Epithelial cell of prostate (primary cell): Measurements from ENCODE around the gene TMEM132A.
"Not testable (repeated sequence)": the region's sequence is repeated elsewhere in the genome, so short reads cannot be mapped to it uniquely, and the experiment has no call there.

Experiments used
- DNase-seq: peaks from one replicate; pipeline ENCODE4 v3.0.0-alpha.2; 2011; ENCODE audit warnings: low read depth, low spot score
- H3K27ac ChIP-seq: fragments of 450-650 bp; 2 replicates; pipeline ENCODE4 v1.5.1; 2017; ENCODE audit warnings: mild to moderate bottlenecking

TMEM132A gene

DNA sequence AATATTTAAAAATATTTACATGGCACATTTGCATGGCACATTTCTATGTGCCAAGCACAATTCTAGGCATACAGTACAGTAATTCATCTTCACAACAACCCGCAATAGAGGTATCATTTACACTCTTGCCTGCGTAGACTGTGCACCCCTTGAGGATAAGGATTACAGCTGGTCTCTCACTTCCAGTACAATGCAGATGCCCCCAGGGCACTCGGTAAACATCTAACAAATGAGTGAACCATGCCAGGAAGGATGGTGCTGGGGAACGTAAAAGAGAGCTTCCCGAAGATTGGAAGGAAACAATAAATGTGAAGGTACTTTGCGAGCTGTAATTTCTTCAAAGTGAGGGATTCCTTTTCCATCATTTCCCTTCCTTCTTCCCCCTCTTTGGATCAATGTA, 19.2 kb upstream of the TMEM132A start:
- no peak for DNase-seq

DNA sequence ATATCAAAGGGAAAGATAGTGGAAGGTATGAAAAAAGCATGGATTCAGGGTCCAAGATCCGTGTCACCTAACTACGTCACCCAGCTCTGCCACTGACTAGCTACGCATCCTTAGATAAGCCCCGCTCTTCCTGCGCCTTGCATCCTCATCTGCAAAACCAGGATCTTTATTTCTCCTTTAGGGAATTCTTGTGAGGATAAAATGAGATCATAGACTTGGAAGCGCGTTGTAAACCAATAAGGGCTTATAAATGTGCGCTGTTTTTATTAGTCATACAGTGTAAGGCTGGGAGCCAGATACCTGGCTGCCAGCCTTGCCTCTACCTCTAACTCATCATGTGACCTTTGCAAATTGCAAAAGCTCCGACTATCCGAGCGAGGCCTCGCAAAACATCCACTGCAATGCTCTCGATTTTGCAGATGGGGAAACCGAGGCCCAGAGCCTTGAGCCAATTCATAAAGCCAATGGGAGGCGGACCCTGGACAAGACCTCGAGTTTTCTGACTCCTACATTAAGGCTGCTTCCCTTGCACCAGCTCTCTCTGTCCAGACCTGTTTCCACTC, 18.6 kb upstream of the TMEM132A start:
- no peak for DNase-seq
- H3K27ac ChIP-seq = peak overlapping the region; percentile 90

More for the DNA sequence above, 19.2 kb upstream of the TMEM132A start:
- peak overlapping the region; percentile 90 for H3K27ac ChIP-seq

DNA sequence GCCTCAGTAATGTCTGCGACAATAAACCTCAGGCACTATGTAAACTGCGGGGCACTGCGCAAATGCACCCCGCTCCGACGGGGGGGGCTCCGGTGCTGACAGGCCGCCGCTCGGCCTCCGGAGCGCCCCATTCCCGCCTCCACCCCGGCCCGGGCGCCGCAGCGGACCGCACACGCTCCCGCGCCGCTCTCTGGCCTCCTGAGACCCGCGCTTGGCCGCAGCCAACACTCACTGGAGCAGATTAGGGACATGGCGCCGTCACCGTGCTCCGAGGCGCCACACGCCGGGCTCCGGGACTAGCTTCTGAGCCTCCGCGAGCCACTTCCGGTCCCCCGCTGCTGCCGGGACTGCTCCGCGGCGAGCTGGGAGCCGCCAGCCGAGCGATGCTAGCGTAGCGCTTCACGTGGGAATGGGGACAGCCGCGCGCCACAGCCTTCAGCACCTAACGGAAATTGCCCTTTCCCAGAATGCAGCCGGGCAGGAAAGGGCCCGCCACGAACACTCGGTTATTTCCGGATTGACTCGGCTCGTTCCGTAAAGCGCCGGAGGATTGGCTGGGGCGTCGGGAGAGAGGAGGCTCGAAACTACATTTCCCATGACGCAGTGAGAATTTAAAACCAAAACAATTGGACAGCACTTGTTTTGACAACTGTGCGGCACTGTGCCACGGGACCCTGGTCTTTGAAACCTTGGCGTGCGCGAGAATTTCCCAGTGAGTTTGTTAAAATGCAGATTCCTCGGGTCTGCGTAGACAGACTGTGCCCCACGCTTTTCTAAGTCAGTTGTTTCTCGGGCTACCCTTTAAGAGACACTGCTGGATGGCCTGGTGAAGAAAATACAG, 17.9 kb upstream of the TMEM132A start, which contains the start of gene PRPF19:
PRPF19 (minus strand) TSS at position 454 of the 841 bp plus-strand sequence; CDS start at position 251, 203 bp downstream.
- H3K27ac ChIP-seq = peak within 1 kb of the TSS; percentile 90
- DNase-seq = peak; percentile 65

DNA sequence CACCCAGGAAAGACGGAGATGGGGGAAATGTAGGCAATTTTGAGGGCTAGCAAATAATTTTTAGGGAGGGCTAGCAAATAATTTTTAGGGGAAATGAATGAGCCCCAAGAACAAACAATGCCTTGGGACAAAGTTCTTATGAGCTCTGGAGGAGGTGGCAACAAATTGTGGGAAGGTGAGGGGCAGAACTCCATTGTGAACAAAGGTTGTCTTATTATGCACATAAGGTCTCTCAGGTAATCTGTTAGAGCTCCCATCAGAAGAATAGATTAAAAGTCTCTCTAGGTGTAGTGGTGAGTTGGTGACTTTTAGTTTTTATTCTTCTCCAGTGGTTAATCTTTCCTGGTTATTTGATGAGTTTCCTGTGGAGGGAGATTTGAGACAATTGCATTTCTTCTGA, 15.5 kb upstream of the TMEM132A start:
- no peak for DNase-seq
- no peak overlapping the region for H3K27ac ChIP-seq

DNA sequence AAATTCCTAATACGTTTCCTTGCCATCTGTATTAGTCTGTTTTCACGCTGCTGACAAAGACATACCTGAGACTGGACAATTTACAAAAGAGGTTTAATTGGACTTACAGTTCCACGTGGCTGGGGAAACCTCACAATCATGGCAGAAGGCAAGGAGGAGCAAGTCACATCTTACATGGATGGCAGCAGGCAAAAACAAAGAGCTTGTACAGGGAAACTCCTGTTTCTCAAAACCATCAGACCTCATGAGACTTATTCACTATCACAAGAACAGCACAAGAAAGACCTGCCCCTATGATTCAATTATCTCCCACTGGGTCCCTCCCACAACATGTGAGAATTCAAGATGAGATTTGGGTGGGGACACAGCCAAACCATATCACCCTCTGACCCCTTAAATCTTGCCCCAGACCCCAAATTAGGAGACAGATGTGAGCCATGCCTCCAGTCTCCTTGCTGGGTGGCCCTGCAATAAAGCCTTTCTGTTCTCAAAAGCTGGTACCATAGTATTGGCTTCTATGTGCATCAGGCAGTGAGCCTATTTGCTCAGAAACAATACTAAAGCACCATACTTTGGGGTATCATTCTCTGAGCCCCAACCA, 14.5 kb upstream of the TMEM132A start:
- H3K27ac ChIP-seq, DNase-seq: not testable (repeated sequence)

DNA sequence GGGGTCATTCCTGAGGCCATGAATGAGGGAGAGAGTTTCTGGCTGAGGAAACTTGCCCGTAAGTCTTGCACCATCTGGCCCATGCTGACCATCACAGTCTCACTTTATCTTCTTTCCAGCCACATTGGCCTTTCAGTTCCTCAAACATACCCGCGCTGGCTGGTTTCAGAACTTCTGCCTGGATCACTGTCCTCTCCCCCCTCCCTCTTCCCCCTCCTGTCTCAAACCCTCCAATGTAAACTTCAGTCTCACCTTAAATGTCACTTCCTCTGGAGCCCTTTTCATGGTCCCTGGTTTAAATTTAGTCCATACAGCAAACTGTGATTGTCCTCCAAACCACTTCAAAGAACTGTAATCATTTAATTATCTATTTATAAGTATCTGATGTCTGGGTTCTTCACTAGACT, 14.0 kb upstream of the TMEM132A start:
- no peak overlapping the region for H3K27ac ChIP-seq
- no peak for DNase-seq

DNA sequence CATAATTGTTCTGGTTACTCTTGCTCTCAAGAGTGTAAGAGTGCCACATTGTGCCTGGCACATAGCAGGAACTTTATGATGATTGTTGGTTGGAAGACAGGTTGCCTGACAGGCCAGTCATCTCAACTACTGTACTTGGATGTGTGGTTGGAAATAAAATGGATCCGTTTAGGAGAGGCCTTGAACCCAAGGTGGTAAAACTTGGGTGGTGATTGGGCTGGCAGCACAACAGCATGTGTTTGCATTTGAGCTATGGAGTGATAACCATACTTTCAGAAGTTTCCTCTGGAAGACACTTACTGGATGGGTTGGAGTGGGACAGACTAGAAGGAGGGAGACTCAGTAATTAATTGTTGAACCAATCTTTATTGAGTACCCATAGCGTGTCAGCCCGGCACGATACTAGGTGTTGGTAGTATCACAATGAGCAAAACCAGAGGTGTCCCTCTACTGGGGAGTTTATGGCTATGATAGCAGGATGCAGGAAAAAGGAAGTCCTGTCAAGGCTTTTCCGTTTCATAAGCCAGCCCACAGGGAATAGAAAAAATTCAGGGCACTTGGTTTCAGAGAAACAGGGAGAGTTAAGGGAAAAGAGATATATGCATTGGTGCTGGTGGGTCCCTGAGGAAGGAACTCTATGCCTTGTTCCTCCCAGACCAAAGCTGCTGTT, 13.4 kb upstream of the TMEM132A start:
- no peak for DNase-seq
- no peak overlapping the region for H3K27ac ChIP-seq

DNA sequence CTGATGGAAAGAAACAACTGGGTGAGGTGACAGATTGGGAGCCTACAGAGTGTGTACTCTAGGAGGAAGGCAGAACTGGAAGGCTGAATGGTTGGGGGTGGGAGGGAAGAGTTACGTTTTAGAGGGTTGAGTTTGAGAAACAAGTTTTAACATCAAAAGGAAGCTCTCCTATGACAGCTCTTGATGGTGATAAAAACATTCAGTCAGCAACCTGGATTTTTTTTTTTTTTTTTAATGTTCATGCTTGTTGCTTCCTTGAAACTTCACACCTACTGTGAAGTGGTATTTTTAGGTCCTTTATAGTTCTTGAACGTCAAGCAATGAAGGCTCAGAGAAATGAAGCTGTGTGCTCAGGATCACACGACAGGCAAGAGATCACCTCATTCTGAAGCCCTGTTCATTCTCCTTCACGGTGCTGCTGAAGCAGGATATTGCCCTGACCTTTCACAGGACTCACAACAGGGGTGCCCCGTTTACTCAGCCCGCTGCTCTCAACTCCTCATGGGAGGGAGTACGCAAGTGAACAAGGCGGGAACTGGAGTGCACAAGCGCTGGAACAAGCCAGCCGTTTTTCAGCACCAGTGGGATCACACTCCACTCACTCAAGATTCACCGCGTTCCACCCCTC, 11.9 kb upstream of the TMEM132A start:
- no peak overlapping the region for H3K27ac ChIP-seq

DNA sequence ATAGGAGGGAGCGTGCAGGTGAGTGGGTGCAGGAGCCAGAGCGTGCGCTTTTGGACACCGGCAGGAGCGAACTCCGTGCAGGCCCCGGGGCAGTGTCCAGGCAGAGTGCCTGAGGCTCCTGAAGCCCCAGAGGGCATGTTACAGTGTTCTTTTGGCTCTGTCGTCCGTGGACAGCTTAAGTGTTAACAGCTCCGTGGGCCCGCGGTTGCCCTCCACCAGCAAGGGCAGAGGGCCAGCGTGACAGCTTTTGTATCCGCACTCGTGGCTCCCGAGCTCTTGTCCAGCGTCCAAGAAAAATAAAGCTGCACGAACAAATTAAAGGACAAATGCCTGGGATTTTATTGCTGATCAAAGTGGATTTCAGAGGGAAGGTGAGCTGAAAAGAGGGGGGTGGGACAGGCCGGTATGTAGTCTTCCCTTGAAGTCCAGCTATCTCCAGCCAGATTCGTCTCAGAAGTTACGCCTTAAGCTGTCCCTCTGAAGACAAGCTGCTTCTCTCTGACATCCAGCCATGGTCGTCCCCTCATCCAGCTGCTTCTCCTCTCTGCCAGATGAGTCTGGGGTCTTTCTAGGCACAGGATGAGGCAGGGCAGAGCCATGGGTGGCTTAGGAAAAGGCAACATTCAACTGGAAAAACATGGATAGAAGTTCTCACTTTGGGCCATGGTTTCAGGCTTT, 11.3 kb upstream of the TMEM132A start:
- no peak for DNase-seq
- no peak overlapping the region for H3K27ac ChIP-seq

More for the DNA sequence above, 11.9 kb upstream of the TMEM132A start:
- DNase-seq = no peak

DNA sequence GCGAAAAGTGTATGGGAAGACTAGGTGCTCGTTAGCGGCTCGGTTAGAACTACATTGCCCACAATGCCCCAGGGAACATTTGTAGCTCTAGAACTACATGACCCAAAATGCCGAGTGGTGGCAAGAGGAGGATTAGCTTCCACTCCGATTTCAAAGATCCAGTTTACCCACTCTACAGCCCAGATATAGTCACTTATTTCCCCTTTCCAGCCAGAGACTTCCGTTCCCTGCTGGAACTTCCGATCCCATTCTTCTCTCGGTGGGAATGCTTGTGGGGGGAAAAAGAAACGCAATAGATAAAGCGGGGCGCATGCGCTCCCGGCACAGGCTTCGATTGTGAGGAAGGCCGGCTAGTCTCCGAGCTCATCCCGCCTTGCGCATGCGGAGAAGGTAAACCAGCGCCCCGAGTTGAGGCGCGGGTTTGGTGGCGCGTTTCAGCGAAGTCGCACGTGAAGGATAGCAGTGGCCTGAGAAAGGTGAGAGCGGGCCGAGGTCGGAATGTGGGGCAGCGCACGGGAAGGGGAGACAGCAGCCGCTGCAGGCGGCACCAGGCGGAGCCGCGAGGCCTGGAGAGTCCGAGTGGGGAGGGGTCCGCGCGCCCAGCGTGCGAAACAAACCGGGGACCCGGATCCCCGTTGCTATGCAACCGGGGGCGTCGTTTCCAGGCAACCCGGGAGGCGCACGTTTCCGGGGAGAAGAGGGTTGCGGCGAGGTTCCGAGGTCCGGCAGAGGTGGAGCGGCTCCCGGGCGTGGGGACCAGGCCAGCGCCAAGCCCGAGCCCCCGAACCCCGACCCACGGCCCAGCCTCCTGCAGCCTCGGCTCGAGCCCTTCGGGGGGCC, 10.2 kb upstream of the TMEM132A start, which contains the start of gene TMEM109:
TMEM109 (plus strand) TSS at position 366 of the 840 bp plus-strand sequence. CDS start 5,536 bp downstream, outside the sequence.
- peak within 1 kb of the TSS; percentile 81 for H3K27ac ChIP-seq
- no peak for DNase-seq

DNA sequence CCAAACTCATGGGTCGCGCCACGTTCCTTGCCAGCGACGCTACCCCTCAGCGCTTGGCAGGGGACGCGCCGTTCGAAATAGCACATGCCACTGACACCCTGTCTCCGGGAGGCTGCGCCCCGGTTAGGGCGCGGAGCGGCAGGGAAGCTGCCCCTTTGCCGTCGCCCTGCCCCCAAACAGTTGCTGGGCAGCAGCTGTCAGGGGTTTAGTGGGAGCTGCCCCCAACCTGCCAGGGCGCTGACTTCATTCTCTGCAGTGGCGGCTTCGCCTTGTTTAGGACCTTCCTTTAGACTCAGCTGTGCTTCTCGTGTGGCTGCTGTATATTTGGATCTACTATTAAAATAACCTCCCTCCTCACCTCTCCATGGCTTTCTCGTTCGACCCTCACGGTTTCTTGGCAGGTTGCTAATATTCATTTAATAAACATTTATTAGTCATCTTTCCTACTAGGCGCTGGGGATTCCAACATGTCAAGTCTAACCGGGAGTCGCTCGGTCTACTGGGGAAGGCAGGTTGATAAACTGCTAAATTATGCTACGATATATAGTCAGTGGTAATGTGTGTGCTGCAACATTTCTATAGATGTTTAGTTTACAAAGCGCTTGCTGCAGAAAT, 9.5 kb upstream of the TMEM132A start:
- DNase-seq = no peak
- peak overlapping the region; percentile 81 for H3K27ac ChIP-seq

DNA sequence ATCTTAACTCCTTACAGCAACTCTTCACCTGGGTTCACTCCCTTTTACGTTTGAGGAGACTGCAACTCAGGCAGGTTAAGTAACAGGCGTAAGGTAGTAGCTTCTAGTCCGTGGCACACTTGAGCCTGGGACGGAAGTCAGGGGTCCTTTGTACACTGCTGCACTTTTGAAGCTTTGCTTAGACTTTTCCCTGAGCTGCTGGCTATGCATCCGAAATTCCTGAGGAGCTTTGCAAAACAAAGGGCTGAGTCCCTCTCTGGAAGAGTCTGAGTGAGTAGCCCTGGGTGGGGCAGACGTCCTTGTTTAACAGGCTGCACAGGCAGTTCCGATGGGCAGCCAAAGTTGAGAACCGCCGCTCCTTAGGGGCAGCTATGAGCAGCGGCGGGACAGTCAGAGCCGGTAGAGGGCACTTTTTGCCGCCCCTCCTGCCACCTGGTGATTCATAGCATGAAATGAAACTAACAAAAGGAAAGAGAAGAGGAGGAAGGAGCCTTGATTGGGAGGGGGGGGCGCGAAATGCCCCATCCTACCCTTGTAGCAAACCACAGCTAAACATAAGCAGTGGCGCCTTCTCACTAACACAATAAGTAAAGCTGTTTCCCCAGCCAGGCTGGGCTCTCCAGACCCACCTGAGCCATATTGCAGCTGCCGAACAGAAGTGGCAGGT, 8.9 kb upstream of the TMEM132A start:
- H3K27ac ChIP-seq = peak overlapping the region; percentile 81

DNA sequence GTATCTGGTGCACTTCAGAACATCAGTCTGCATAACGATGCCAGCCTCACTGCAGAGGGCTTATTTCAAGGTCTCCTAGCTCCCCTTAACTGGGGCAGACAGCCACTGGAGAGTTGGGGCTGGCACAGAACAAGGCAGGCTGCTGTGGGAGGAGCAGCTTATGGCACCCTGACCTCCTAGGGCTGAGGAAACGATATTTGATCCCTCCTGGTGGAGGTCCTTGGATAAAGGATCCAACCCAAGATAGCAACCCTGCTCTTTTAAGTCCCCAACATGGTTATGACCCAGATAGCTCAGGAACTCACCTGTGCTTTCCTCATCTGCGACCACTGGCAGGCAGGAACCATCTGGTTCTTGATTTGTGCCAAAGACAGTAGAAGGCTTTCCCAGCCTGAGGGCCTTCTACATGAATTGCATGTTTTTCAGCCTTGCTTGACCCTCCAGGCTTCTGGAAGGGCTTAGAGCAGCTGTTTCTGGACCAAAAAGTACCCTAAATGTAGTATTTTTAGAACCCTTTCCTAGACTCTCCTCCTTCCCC, 7.5 kb upstream of the TMEM132A start:
- no peak for DNase-seq
- peak overlapping the region; percentile 81 for H3K27ac ChIP-seq

More for the DNA sequence above, 8.9 kb upstream of the TMEM132A start:
- DNase-seq = no peak

DNA sequence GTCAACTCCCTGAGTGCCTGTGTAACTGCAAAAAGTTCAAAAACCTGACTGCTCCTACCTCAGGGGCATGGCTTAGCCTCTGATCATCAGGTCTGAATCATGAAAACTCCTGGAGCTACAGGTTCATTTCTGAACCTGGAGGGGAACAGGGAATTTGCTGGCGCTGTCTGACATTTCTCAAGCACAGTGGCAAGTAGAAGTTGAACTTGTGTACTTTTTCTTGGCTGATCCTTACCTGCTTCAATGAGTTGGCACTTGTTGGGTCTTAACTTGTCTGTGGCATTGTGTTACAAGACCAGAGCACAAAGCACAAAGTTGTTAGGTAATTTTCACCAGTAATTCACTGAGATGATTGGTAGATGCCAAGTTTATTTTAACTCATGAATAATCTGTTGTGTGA, 7.0 kb upstream of the TMEM132A start:
- H3K27ac ChIP-seq = peak overlapping the region; percentile 81
- peak; percentile 94 for DNase-seq

DNA sequence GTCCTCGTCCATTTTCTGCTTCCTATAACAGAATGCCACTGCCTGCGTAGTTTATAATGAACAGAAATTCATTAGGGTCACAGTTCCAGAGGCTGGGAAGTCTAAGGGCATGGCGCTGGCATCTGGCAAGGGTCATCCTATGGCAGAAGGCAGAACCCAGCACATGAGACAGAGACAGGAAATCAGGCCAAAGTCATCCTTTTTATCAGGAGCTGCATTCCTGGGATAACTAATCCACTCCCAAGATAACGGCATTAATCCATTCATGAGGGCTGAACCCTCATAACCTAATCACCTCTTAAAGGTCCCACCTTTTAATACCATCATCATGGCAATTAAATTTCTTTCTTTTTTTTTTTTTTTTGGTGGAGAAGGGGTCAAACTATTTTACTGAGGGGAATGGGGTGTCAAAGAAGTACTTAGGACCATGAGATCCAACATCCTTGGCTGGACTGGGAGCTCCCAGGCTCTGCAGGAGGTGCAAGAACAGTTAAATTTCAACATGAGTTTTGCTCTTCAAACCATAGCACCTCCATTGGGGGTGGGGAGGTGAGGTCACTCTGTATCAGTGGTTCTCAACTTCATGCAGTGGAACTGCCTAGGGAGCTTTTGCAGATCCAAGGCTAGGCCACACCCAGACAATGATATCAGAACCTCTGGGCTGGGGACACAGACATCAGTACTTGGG, 5.9 kb upstream of the TMEM132A start:
- no peak for DNase-seq
- H3K27ac ChIP-seq = peak overlapping the region; percentile 81

DNA sequence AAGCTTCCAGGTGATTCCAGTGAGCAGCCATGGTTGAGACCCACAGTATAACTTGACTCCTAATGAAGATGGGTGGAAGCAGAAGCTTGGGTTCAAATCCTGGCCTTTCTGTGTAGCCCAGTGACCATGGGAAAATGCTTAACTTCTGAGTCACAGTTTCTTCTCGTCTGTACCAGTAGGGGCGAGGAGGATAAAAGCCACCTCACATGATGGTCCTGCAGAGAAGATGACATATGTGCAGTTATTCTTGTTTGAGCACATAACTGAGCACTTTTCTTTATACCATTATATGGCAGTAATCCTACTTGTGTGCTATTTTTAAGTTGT, 5.4 kb upstream of the TMEM132A start:
- no peak for DNase-seq
- peak overlapping the region; percentile 81 for H3K27ac ChIP-seq

DNA sequence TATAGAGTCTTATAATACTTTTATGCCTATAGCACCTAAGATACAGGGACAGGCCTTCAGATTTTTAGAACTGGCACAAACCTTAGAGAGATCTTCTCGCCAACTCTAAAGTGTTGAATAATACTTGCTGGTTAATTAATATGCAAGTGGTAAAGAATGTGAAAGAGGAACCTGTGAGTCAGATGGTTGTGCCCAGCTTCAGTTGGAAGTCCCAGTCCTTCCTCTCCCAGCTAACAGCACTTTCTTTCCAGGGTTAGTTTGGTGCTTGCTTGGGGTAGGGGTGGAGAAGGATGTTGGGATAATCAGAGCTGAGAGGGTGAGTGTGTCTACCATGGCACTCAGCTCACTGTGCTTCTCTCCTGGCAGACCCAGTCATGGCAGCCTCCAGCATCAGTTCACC, 4.9 kb upstream of the TMEM132A start:
- peak overlapping the region; percentile 81 for H3K27ac ChIP-seq
- no peak for DNase-seq
